HepG2 (cell line): ENCODE results near the gene IPO13. TPM values are rescaled to one million over a fixed set of nuclear protein-coding genes. Genes with fewer than 3 reads are reported as not detected.

Experiments used
- ARID5B ChIP-seq: IDR thresholded peaks from 2 replicates; pipeline ENCODE4 v1.4.0; 2020; ENCODE audit warnings: mild to moderate bottlenecking, missing genetic modification reagents
- ATF4 ChIP-seq, 2 experiments: fragments of 450-650 bp in 1 of 2; sonication (generic) in 1 of 2; formaldehyde crosslinking; IDR thresholded peaks; 2 replicates each; pipeline versions ENCODE4 v1.5.0 to v1.8.0; 2020 to 2022; ENCODE audit warnings: mild to moderate bottlenecking in 1 of 2, missing genetic modification reagents in 1 of 2
- FOXJ3 ChIP-seq: sonication (generic); formaldehyde crosslinking; IDR thresholded peaks from 2 replicates; pipeline ENCODE4 v1.4.0; 2020; ENCODE audit warnings: missing genetic modification reagents, mild to moderate bottlenecking, borderline replicate concordance
- FOXP1 ChIP-seq, 2 experiments: fragments of 450-650 bp in 1 of 2; IDR thresholded peaks; 2 replicates each; pipeline ENCODE4 v1.6.1; 2017 to 2018; ENCODE audit warnings: antibody characterized with exemption in 1 of 2
- MBNL3 ChIP-seq: fragments of 250-450 bp; sonication (Bioruptor Pico); conservative IDR thresholded peaks from 2 replicates; pipeline ENCODE4 v1.8.0; 2022; ENCODE audit warnings: mild to moderate bottlenecking, inconsistent platforms
- NFAT5 ChIP-seq: sonication (generic); formaldehyde crosslinking; IDR thresholded peaks from 2 replicates; pipeline ENCODE4 v1.4.0; 2020; ENCODE audit warnings: missing genetic modification reagents
- PHF20 ChIP-seq: sonication (generic); formaldehyde crosslinking; IDR thresholded peaks from 2 replicates; pipeline ENCODE4 v1.5.0; 2020; ENCODE audit warnings: mild to moderate bottlenecking, missing genetic modification reagents
- POLR2AphosphoS2 ChIP-seq: IDR thresholded peaks from 2 replicates; pipeline ENCODE4 v1.6.1; 2011; ENCODE audit warnings: low read depth, low read length, improper control_type of control experiment
- RBFOX2 ChIP-seq: fragments of 200-400 bp; formaldehyde crosslinking; IDR thresholded peaks from 2 replicates; pipeline ENCODE4 v1.6.1; 2017; ENCODE audit warnings: low read depth, mild to moderate bottlenecking, low read length
- SIN3A ChIP-seq: IDR thresholded peaks from 2 replicates; pipeline ENCODE4 v1.6.1; 2011; ENCODE audit warnings: low read depth, mild to moderate bottlenecking, control low read depth, low read length, borderline replicate concordance
- SMAD3 ChIP-seq: sonication (generic); formaldehyde crosslinking; IDR thresholded peaks from 2 replicates; pipeline ENCODE4 v1.4.0; 2020; ENCODE audit warnings: missing genetic modification reagents
- TAF15 ChIP-seq: fragments of 200-400 bp; formaldehyde crosslinking; IDR thresholded peaks from one replicate; pipeline ENCODE4 v1.6.1; 2018; ENCODE audit warnings: mild to moderate bottlenecking, low read depth, low read length; ENCODE audit not compliant: poor library complexity, severe bottlenecking
- U2AF2 ChIP-seq: fragments of 200-400 bp; formaldehyde crosslinking; IDR thresholded peaks from 2 replicates; pipeline ENCODE4 v1.6.1; 2017; ENCODE audit warnings: low read depth, mild to moderate bottlenecking, low read length
- XBP1 ChIP-seq: sonication (generic); formaldehyde crosslinking; IDR thresholded peaks from 2 replicates; pipeline ENCODE4 v1.5.0; 2020; ENCODE audit warnings: missing genetic modification reagents
- ZKSCAN8 ChIP-seq: IDR thresholded peaks from 2 replicates; pipeline ENCODE4 v1.6.1; 2016; ENCODE audit warnings: borderline replicate concordance, missing genetic modification reagents, missing compliant biosample characterization
- ZNF329 ChIP-seq: sonication (generic); formaldehyde crosslinking; IDR thresholded peaks from 2 replicates; pipeline ENCODE4 v1.9.0; 2021; ENCODE audit warnings: low read depth, mild to moderate bottlenecking, missing genetic modification reagents
- ZNF430 ChIP-seq: sonication (generic); formaldehyde crosslinking; IDR thresholded peaks from 2 replicates; pipeline ENCODE4 v1.9.0; 2021; ENCODE audit warnings: mild to moderate bottlenecking, missing genetic modification reagents
- ZNF562 ChIP-seq: sonication (generic); formaldehyde crosslinking; IDR thresholded peaks from 2 replicates; pipeline ENCODE4 v1.8.0; 2022; ENCODE audit warnings: missing genetic modification reagents, borderline replicate concordance
- ZNF737 ChIP-seq: sonication (generic); formaldehyde crosslinking; IDR thresholded peaks from 2 replicates; pipeline ENCODE4 v1.5.0; 2020; ENCODE audit warnings: missing genetic modification reagents, mild to moderate bottlenecking, borderline replicate concordance
- ZNF776 ChIP-seq: sonication (generic); formaldehyde crosslinking; IDR thresholded peaks from 2 replicates; pipeline ENCODE4 v1.4.0; 2020; ENCODE audit warnings: mild to moderate bottlenecking, missing genetic modification reagents
- polyA plus RNA-seq, 8 experiments: library from polyadenylated mRNA; depleted of rRNA in 3 of 8; stranded (reverse) in 7 of 8; unstranded in 1 of 8; fragments of >200 nt; fragmentation: Illumina TruSeq in 4 of 8; extraction: Trizol in 4 of 8; gene quantifications; 2 replicates each; pipeline versions ENCODE4 v1.2.1 to v1.2.3, GENCODE V29; 2011 to 2016; ENCODE audit warnings: low read depth in 4 of 8, missing spikeins in 1 of 8, mixed read lengths in 1 of 8; ENCODE audit not compliant: insufficient read depth in 1 of 8
- total RNA-seq, 5 experiments: library from RNA; depleted of rRNA; stranded (reverse); fragments of >200 nt; fragmentation: Illumina TruSeq; extraction: Trizol; gene quantifications; 2 replicates each; pipeline ENCODE4 v1.2.3, GENCODE V29; 2016; ENCODE audit warnings: low read depth in 1 of 5

IPO13 gene
- total and polyA plus RNA-seq, 2 of the 13 experiments (the other 11 are each of a cell fraction or from before 2014, with no cell fraction given), result 12.9 to 15.6 TPM

GRCh38 chr1:43987159-43987902, 40.6 kb downstream of the IPO13 start (continued):
- TF ChIP-seq U2AF2 (no peak), ATF4 (CRISPR knock-in tag; IDR thresholded peaks at IDR 0.05) (no peak), FOXJ3 (CRISPR knock-in tag) (no peak), TAF15 (no peak), POLR2AphosphoS2 (no peak), XBP1 (CRISPR knock-in tag) (no peak), SIN3A (0 out of 2 replicates have a peak, but pooled peaks have one; percentile 28), ARID5B (CRISPR knock-in tag) (no peak; the same call in 1 of the 2 replicates), MBNL3 (no peak), PHF20 (no peak), RBFOX2 (0 out of 2 replicates have a peak, but pooled peaks have one; percentile 43), FOXP1 (IDR thresholded peaks at IDR 0.05) (no peak), FOXP1 (CRISPR knock-in tag; IDR thresholded peaks at IDR 0.05) (peak; percentile 47), ZNF329 (CRISPR knock-in tag) (no peak), ZNF737 (CRISPR knock-in tag) (no peak), ZNF430 (CRISPR knock-in tag) (0 out of 2 replicates have a peak, but pooled peaks have one; percentile 55), NFAT5 (no peak), SMAD3 (CRISPR knock-in tag) (no peak), ZKSCAN8 (0 out of 2 replicates have a peak, but pooled peaks have one; percentile 33), ZNF562 (CRISPR knock-in tag) (no peak), ZNF776 (no peak)
